ENCODE measurements around the gene KLRK1.
"Not testable (repeated sequence)": the region's sequence is repeated elsewhere in the genome, so short reads cannot be mapped to it uniquely, and the experiment has no call there.

- TF ChIP-seq POLR2A, POLR2AphosphoS5 (IDR thresholded peaks at IDR 0.05; ENCODE audit: low read depth, low read length): not testable (repeated sequence)
Observed at GRCh38 chr12:10351457-10351856, 38.4 kb downstream of the KLRK1 start.

Measured in GM12891 (cell line).